B cell (primary cell): ENCODE results near the gene TMC2.

Experiments used
- CTCF ChIP-seq: fragments of 200-600 bp; IDR thresholded peaks from one replicate; pipeline ENCODE4 v1.8.0; 2022; ENCODE audit warnings: antibody characterized with exemption, mild to moderate bottlenecking
- EZH2 ChIP-seq: IDR thresholded peaks from 2 replicates; pipeline ENCODE4 v1.6.1; 2012; ENCODE audit warnings: borderline replicate concordance, low read depth, mild to moderate bottlenecking, moderate library complexity, low read length; ENCODE audit not compliant: insufficient read depth, poor library complexity, severe bottlenecking

- no peak for TF ChIP-seq CTCF
- TF ChIP-seq EZH2, result no peak
These were observed 58.7 kb downstream of the TMC2 start for GRCh38 chr20:2595076-2595475.
